GM06990 (cell line): ENCODE data around the gene DUS2.
"Not testable (repeated sequence)": the region's sequence is repeated elsewhere in the genome, so short reads cannot be mapped to it uniquely, and the experiment has no call there.

Experiments
- DNase-seq: peaks from one replicate; pipeline ENCODE4 v3.0.0-alpha.2; 2011; ENCODE audit not compliant: insufficient read length; ENCODE audit errors: extremely low read depth
- H3K27me3 ChIP-seq: replicated peaks from 2 replicates; pipeline ENCODE4 v1.6.0; 2011; ENCODE audit warnings: low read length; ENCODE audit not compliant: control insufficient read depth, insufficient read depth
- H3K36me3 ChIP-seq: 2 replicates; pipeline ENCODE4 v1.5.1; 2011; ENCODE audit warnings: low read length; ENCODE audit not compliant: control insufficient read depth, insufficient read depth
- H3K4me3 ChIP-seq: replicated peaks from 2 replicates; pipeline ENCODE4 v1.5.1; 2011; ENCODE audit warnings: low read depth, mild to moderate bottlenecking, control low read depth, low read length
- CTCF ChIP-seq: IDR thresholded peaks from 2 replicates; pipeline ENCODE4 v1.5.1; 2011; ENCODE audit warnings: low read length, control low read depth, mild to moderate bottlenecking, inconsistent platforms; ENCODE audit not compliant: insufficient read depth, poor library complexity, severe bottlenecking

DUS2 gene

GRCh38 chr16:68090533-68090932 lies 67.4 kb downstream of the DUS2 start:
- Histone ChIP-seq H3K36me3 (no peaks in the 10 kb centered on the region), H3K4me3 (no peak overlapping the region), H3K27me3 (no peaks in the 10 kb centered on the region)
- TF ChIP-seq CTCF: no peak
- no peak for DNase-seq

GRCh38 chr16:68091380-68092261 lies 68.5 kb downstream of the DUS2 start:
- H3K36me3 ChIP-seq: no peaks in the 10 kb centered on the region
- no peak overlapping the region for H3K4me3 ChIP-seq
- no peak for TF ChIP-seq CTCF
- no peaks in the 10 kb centered on the region for H3K27me3 ChIP-seq
- DNase-seq: no peak

GRCh38 chr16:68092275-68092674 lies 69.2 kb downstream of the DUS2 start:
- not testable (repeated sequence) for H3K4me3 ChIP-seq, DNase-seq, H3K36me3 ChIP-seq, H3K27me3 ChIP-seq

- peak; percentile 38 for TF ChIP-seq CTCF
- no peak overlapping the region for H3K4me3 ChIP-seq
- DNase-seq: no peak
- no peaks in the 10 kb centered on the region for H3K27me3 ChIP-seq
- H3K36me3 ChIP-seq: no peaks in the 10 kb centered on the region
Observed at GRCh38 chr16:68093816-68094613, 70.9 kb downstream of the DUS2 start.

GRCh38 chr16:68094614-68094934 lies 71.5 kb downstream of the DUS2 start:
- H3K27me3 ChIP-seq: no peaks in the 10 kb centered on the region
- DNase-seq: no peak

More at GRCh38 chr16:68094614-68094934, 71.5 kb downstream of the DUS2 start:
- Histone ChIP-seq H3K36me3 (no peaks in the 10 kb centered on the region), H3K4me3 (no peak overlapping the region)
- no peak for TF ChIP-seq CTCF
